K562 (cell line): Measurements from ENCODE around the gene C4orf50. TPM values are rescaled to one million over a fixed set of nuclear protein-coding genes. Genes with fewer than 3 reads are reported as not detected.

Experiments used
- ATAC-seq: fragments of 200-7000 bp; cut with Tn5 transposase; 3 replicates; pipeline ENCODE4 v1.9.1; 2020; ENCODE audit warnings: moderate library complexity
- BruUV-seq: library from RNA; stranded (reverse); fragments of 400-500 nt; replicated peaks from 2 replicates; lab custom pipeline; 2021; lab: Mats Ljungman, UMichigan
- CTCF ChIA-PET: fragments of 300-600 bp; formaldehyde crosslinking; extraction: SDS; loops from one replicate; lab custom pipeline; 2021; ENCODE audit warnings: low intra/inter-chr PET ratio; lab: Yijun Ruan, JAX
- POLR2A ChIA-PET: fragments of 300-600, 350-650 bp; sonication (Branson Sonifier 250); formaldehyde crosslinking; extraction: SDS; loops from one replicate; lab custom pipeline; 2021; ENCODE audit warnings: antibody characterized with exemption, inconsistent platforms; lab: Yijun Ruan, JAX
- DNase-seq, 4 experiments: peaks; one replicate each; pipeline versions ENCODE4 v3.0.0 to v3.0.0-alpha.2; 2011 to 2018; ENCODE audit warnings: low spot score in 3 of 4, mixed read lengths in 3 of 4; ENCODE audit errors: extremely low read depth in 1 of 4
- FAIRE-seq: peaks from 2 replicates; lab custom pipeline; 2011; peaks lifted over from hg19 to GRCh38; lab: Jason Lieb, UNC
- H2AFZ ChIP-seq: 2 replicates; pipeline ENCODE4 v1.6.0; 2011; ENCODE audit warnings: low read depth, low read length, control low read depth, inconsistent platforms
- H3K27ac ChIP-seq: fragments of 200-600 bp; 3 replicates; pipeline ENCODE4 v1.8.0; 2011; ENCODE audit warnings: low read depth, mild to moderate bottlenecking, control low read depth, inconsistent platforms, low read length, moderate library complexity, mixed read lengths; ENCODE audit errors: extremely low read depth
- H3K27me3 ChIP-seq, 2 experiments: fragments of 300-600 bp in 1 of 2; 2 replicates in 1 of 2; 3 replicates in 1 of 2; pipeline versions ENCODE4 v1.6.0 to v1.8.0; 2011; ENCODE audit warnings: inconsistent platforms in 2 of 2, low read length in 2 of 2, mild to moderate bottlenecking in 1 of 2, mixed read lengths in 1 of 2, moderate library complexity in 1 of 2; ENCODE audit not compliant: control insufficient read depth in 2 of 2, insufficient read depth in 2 of 2
- H3K36me3 ChIP-seq: fragments of 300-600 bp; 3 replicates; pipeline ENCODE4 v1.8.0; 2011; ENCODE audit warnings: mild to moderate bottlenecking, low read length, inconsistent platforms; ENCODE audit not compliant: control insufficient read depth, insufficient read depth
- H3K4me1 ChIP-seq, 2 experiments: fragments of 200-600 bp in 1 of 2; replicated peaks in 1 of 2; 2 replicates in 1 of 2; 3 replicates in 1 of 2; pipeline versions ENCODE4 v1.5.1 to v1.8.0; 2011; ENCODE audit warnings: inconsistent platforms in 2 of 2, low read length in 2 of 2, mild to moderate bottlenecking in 1 of 2, mixed read lengths in 1 of 2, moderate library complexity in 1 of 2; ENCODE audit not compliant: control insufficient read depth in 2 of 2, insufficient read depth in 2 of 2
- H3K4me2 ChIP-seq: 2 replicates; pipeline ENCODE4 v1.6.1; 2011; ENCODE audit warnings: low read length, control low read depth, inconsistent platforms, mixed read lengths; ENCODE audit not compliant: insufficient read depth
- H3K4me3 ChIP-seq: fragments of 200-600 bp; sonication (generic), shearing (Covaris generic); 2 replicates; pipeline ENCODE4 v1.5.1; 2016; ENCODE audit warnings: control low read depth, inconsistent platforms
- H3K79me2 ChIP-seq: fragments of 200-600 bp; 3 replicates; pipeline ENCODE4 v1.8.0; 2011; ENCODE audit warnings: low read length, inconsistent platforms; ENCODE audit not compliant: control insufficient read depth, insufficient read depth
- H3K9ac ChIP-seq, 2 experiments: 2 replicates each; pipeline versions ENCODE4 v1.6.0 to v1.6.1; 2011; ENCODE audit warnings: low read depth in 2 of 2, low read length in 2 of 2, control low read depth in 1 of 2, inconsistent platforms in 1 of 2, mild to moderate bottlenecking in 1 of 2, mixed read lengths in 1 of 2; ENCODE audit not compliant: insufficient read depth in 1 of 2
- H3K9me1 ChIP-seq: one replicate; pipeline ENCODE4 v1.6.0; 2011; ENCODE audit warnings: inconsistent platforms, mild to moderate bottlenecking, low read length, moderate library complexity; ENCODE audit not compliant: control insufficient read depth, insufficient read depth
- H3K9me3 ChIP-seq: replicated peaks from 2 replicates; pipeline ENCODE4 v1.5.1; 2011; ENCODE audit warnings: low read depth, low read length, inconsistent platforms; ENCODE audit not compliant: control insufficient read depth, insufficient read depth
- H4K20me1 ChIP-seq: replicated peaks from 2 replicates; pipeline ENCODE4 v1.6.1; 2011; ENCODE audit warnings: low read length, inconsistent platforms, mixed read lengths; ENCODE audit not compliant: control insufficient read depth, insufficient read depth
- ARHGAP35 ChIP-seq: fragments of 450-650 bp; IDR thresholded peaks from 2 replicates; pipeline ENCODE4 v1.6.1; 2018; ENCODE audit not compliant: partially characterized antibody
- HOMEZ ChIP-seq: fragments of 250-450 bp; sonication (Bioruptor Pico); IDR thresholded peaks from 2 replicates; pipeline ENCODE4 v1.4.0; 2020; ENCODE audit warnings: mild to moderate bottlenecking, moderate library complexity
- IRF9 ChIP-seq: fragments of 450-650 bp; IDR thresholded peaks from 2 replicates; pipeline ENCODE4 v1.6.1; 2016; ENCODE audit warnings: missing biosample characterization, missing genetic modification characterization
- KLF13 ChIP-seq: fragments of 450-650 bp; IDR thresholded peaks from 2 replicates; pipeline ENCODE4 v1.6.1; 2016; ENCODE audit warnings: missing genetic modification characterization, low read depth, mild to moderate bottlenecking, missing compliant biosample characterization, moderate library complexity, borderline replicate concordance
- LEF1 ChIP-seq: fragments of 450-650 bp; IDR thresholded peaks from 2 replicates; pipeline ENCODE4 v1.6.1; 2016; ENCODE audit warnings: mild to moderate bottlenecking
- NRF1 ChIP-seq, 2 experiments: fragments of 450-650 bp; IDR thresholded peaks in 1 of 2; conservative IDR thresholded peaks in 1 of 2; 2 replicates each; pipeline ENCODE4 v1.6.1; 2014; ENCODE audit warnings: mild to moderate bottlenecking in 2 of 2
- RBM34 ChIP-seq: fragments of 200-400 bp; formaldehyde crosslinking; IDR thresholded peaks from 2 replicates; pipeline ENCODE4 v1.6.1; 2018; ENCODE audit warnings: low read length, borderline replicate concordance; ENCODE audit not compliant: insufficient read depth
- SRSF3 ChIP-seq: fragments of 200-400 bp; formaldehyde crosslinking; IDR thresholded peaks from 2 replicates; pipeline ENCODE4 v1.6.1; 2016; ENCODE audit warnings: mild to moderate bottlenecking, low read length, moderate library complexity; ENCODE audit not compliant: insufficient read depth
- THAP12 ChIP-seq: fragments of 250-450 bp; sonication (Bioruptor Pico); IDR thresholded peaks from 2 replicates; pipeline ENCODE4 v1.9.0; 2021; ENCODE audit warnings: mild to moderate bottlenecking, inconsistent platforms
- ZNF699 ChIP-seq: fragments of 250-450 bp; sonication (Bioruptor Pico); IDR thresholded peaks from 2 replicates; pipeline ENCODE4 v1.8.0; 2021; ENCODE audit warnings: mild to moderate bottlenecking, moderate library complexity; ENCODE audit not compliant: insufficient replicate concordance
- WGBS: fragments of 100-300 bp; shearing (Covaris generic); methylation state at CpG from one replicate; pipeline ENCODE4 v1.1.6; 2016; ENCODE audit warnings: low coverage, mixed read lengths; ENCODE audit not compliant: insufficient coverage; ENCODE audit errors: missing lambda C conversion rate; 5-methylcytosine and 5-hydroxymethylcytosine counted together
- in situ Hi-C: fragments of 300-500 bp; cut with MboI; formaldehyde crosslinking; loops from 4 replicates; pipeline ENCODE4 v1.15.0; 2018; ENCODE audit warnings: inconsistent platforms, mixed read lengths
- intact Hi-C: fragments of 100-400 bp; cut with micrococcal nuclease; formaldehyde crosslinking; loops from 2 replicates; pipeline ENCODE4 v1.14.2; 2022
- polyA plus RNA-seq, 8 experiments: library from polyadenylated mRNA; depleted of rRNA in 4 of 8; stranded (reverse) in 5 of 8; unstranded in 3 of 8; fragments of >200 nt; fragmentation: Nextera tagmentation in 2 of 8; fragmentation: Illumina TruSeq in 1 of 8; extraction: Ambion mirVana in 2 of 8; extraction: Trizol in 1 of 8; gene quantifications; 2 replicates each; pipeline versions ENCODE4 v1.2.1 to v1.2.3, GENCODE V29; 2011 to 2014; ENCODE audit warnings: inconsistent platforms in 1 of 8, missing spikeins in 1 of 8
- total RNA-seq, 7 experiments: library from RNA; depleted of rRNA in 6 of 7; stranded (reverse); fragments of >200 nt in 6 of 7; fragmentation: Illumina TruSeq in 2 of 7; extraction: Trizol in 2 of 7; gene quantifications; 2 replicates each; pipeline versions ENCODE4 v1.2.1 to v1.2.3, GENCODE V29; 2011 to 2021; ENCODE audit warnings: low replicate concordance in 1 of 7

The C4orf50 gene
- total and polyA plus RNA-seq, 9 of the 15 experiments (the other 6 are each of a cell fraction or from before 2014, with no cell fraction given): not detected

GRCh38 chr4:5930876-5931275, 87.4 kb downstream of the C4orf50 start:
- CTCF ChIA-PET: no interaction called here
- H3K9me3 ChIP-seq: no peaks in the 10 kb centered on the region
- in situ Hi-C loops: no loop called here

More at GRCh38 chr4:5930876-5931275, 87.4 kb downstream of the C4orf50 start:
- Histone ChIP-seq H3K9me1 (no peaks in the 10 kb centered on the region), H3K9ac (no peak overlapping the region), H3K36me3 (no peaks in the 10 kb centered on the region), H3K27ac (no peak overlapping the region), H3K4me1 (no peaks in the 10 kb centered on the region), H3K79me2 (no peaks in the 10 kb centered on the region), H3K4me2 (no peak overlapping the region), H2AFZ (no peak overlapping the region), H4K20me1 (no peaks in the 10 kb centered on the region), H3K27me3 (peaks cover 5 to 34% of the 10 kb centered on the region in 2 experiments; a peak in 3 of 5 replicates), H3K4me3 (no peak overlapping the region)
- FAIRE-seq (no peak), ATAC-seq (no peak), DNase-seq (no peak)
- TF ChIP-seq IRF9: no peak
- TF ChIP-seq THAP12 (CRISPR knock-in tag): no peak
- TF ChIP-seq HOMEZ (CRISPR knock-in tag): no peak
- no peak for TF ChIP-seq ZNF699 (CRISPR knock-in tag)
- TF ChIP-seq LEF1: no peak
- no peak for TF ChIP-seq SRSF3
- TF ChIP-seq RBM34: no peak
- TF ChIP-seq ARHGAP35: no peak
- TF ChIP-seq NRF1 (conservative IDR thresholded peaks at IDR 0.05 in 1 of 2, IDR thresholded peaks at IDR 0.05 in 1 of 2): no peak
- no peak for TF ChIP-seq KLF13 (tag)
- POLR2A ChIA-PET: no interaction called here
- 2% methylated on average over 7 of the region's 7 CpGs for WGBS
- intact Hi-C loops: no loop called here
- BruUV-seq: no TSS peak
